ENCODE measurements around the gene EFNA2.

DNA sequence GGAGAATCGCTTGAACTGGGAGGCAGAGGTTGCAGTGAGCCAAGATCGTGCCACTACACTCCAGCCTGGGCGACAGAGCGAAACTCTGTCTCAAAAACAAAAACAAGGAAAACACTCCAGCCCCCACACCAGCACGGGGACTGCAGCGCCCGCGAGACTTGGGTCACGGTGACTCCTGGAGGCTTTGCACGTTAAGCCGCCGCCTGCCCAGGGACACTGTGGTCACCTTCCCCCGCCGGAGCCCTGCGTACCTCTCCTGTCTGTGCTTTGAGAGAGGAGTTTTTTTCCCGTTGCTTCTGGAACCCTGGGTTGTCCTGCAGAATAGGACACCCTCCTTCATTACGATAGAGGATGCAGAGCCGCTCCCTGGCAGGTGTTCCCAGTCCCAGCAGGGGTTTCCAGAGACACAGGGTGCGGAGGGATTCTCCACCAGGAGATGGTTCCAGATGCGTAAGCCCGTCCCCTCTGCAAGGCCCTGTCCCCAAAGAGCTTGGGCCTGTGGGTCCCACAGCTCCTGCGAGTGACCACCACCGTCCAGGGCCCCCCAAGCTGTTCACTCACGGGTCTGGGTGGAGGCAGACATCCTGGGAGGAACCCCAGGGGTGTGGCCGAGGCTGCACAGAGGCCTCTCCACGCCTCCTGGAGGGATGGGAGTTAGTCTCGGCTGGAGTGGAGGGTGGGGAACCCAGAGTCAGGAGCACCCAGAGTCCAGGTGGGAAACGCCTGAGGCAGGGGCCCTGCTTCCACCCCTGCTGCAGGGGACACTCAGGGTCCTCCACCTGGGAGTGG, 55.2 kb downstream of the EFNA2 start:
- TF ChIP-seq, protein P1, sequence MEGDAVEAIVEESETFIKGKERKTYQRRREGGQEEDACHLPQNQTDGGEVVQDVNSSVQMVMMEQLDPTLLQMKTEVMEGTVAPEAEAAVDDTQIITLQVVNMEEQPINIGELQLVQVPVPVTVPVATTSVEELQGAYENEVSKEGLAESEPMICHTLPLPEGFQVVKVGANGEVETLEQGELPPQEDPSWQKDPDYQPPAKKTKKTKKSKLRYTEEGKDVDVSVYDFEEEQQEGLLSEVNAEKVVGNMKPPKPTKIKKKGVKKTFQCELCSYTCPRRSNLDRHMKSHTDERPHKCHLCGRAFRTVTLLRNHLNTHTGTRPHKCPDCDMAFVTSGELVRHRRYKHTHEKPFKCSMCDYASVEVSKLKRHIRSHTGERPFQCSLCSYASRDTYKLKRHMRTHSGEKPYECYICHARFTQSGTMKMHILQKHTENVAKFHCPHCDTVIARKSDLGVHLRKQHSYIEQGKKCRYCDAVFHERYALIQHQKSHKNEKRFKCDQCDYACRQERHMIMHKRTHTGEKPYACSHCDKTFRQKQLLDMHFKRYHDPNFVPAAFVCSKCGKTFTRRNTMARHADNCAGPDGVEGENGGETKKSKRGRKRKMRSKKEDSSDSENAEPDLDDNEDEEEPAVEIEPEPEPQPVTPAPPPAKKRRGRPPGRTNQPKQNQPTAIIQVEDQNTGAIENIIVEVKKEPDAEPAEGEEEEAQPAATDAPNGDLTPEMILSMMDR (IDR thresholded peaks at IDR 0.05 in 4 of 5, conservative IDR thresholded peaks at IDR 0.05 in 1 of 5) = no peak
- TF ChIP-seq POLR2A (IDR thresholded peaks at IDR 0.05) = no peak

Measured in gastrocnemius medialis (tissue), 4 donors.